ENCODE results near the gene ILKAP.

The ILKAP gene

GRCh38 chr2:238139196-238140039 is 64.1 kb downstream of the ILKAP start:
- Histone ChIP-seq H3K4me3 (ENCODE audit: low read depth in 1 of 5, low read length in 5 of 5) (peak overlapping the region in 3 of 5 donors; percentile 29 to 45 (median 30)), H3K27me3 (ENCODE audit: control insufficient read depth in 5 of 5, insufficient read depth in 4 of 5, low read length in 5 of 5) (no peaks in the 10 kb centered on the region), H3K27ac (ENCODE audit: low read depth, low read length) (no peak overlapping the region), H3K9me3 (ENCODE audit: control insufficient read depth in 5 of 5, low read length in 5 of 5) (no peaks in the 10 kb centered on the region), H3K4me1 (ENCODE audit: control insufficient read depth in 5 of 5, insufficient read depth in 5 of 5, low read length in 5 of 5) (peaks cover 3 to 80% (median 52%) of the 10 kb centered on the region in 5 donors), H3K9ac (ENCODE audit: low read length in 5 of 5) (peak overlapping the region in 2 of 5 donors; percentile 48 to 73), H3K36me3 (ENCODE audit: control insufficient read depth in 5 of 5, insufficient read depth in 5 of 5, low read length in 5 of 5) (peaks cover 0 to 9% (median 0%) of the 10 kb centered on the region in 5 donors)

- Histone ChIP-seq H3K4me3 (ENCODE audit: low read depth in 1 of 5, low read length in 5 of 5) (peak within 1 kb of the TSS in 3 of 5 donors; percentile 29 to 45 (median 30)), H3K27me3 (ENCODE audit: control insufficient read depth in 5 of 5, insufficient read depth in 4 of 5, low read length in 5 of 5) (no peaks in the 10 kb centered on the region), H3K27ac (ENCODE audit: low read depth, low read length) (no peak within 1 kb of the TSS), H3K4me1 (ENCODE audit: control insufficient read depth in 5 of 5, insufficient read depth in 5 of 5, low read length in 5 of 5) (peaks cover 3 to 74% (median 48%) of the 10 kb centered on the region in 5 donors), H3K36me3 (ENCODE audit: control insufficient read depth in 5 of 5, insufficient read depth in 5 of 5, low read length in 5 of 5) (peaks cover 0 to 9% (median 0%) of the 10 kb centered on the region in 5 donors), H3K9me3 (ENCODE audit: control insufficient read depth in 5 of 5, low read length in 5 of 5) (no peaks in the 10 kb centered on the region), H3K9ac (ENCODE audit: low read length in 5 of 5) (peak within 1 kb of the TSS in 2 of 5 donors; percentile 48 to 73)
These were observed 64.9 kb downstream of the ILKAP start, which contains the start of gene KLHL30 for GRCh38 chr2:238138331-238139195. Gene KLHL30 (plus strand): TSS chr2:238138668. CDS start chr2:238140755, 2,087 bp downstream.

GRCh38 chr2:238137885-238138284 is 65.6 kb downstream of the ILKAP start:
- peaks cover 0 to 9% (median 0%) of the 10 kb centered on the region in 5 donors for H3K36me3 ChIP-seq (ENCODE audit: control insufficient read depth in 5 of 5, insufficient read depth in 5 of 5, low read length in 5 of 5)
- H3K4me1 ChIP-seq (ENCODE audit: control insufficient read depth in 5 of 5, insufficient read depth in 5 of 5, low read length in 5 of 5) = peaks cover 3 to 68% (median 41%) of the 10 kb centered on the region in 5 donors
- H3K27ac ChIP-seq (ENCODE audit: low read depth, low read length) = no peak overlapping the region
- H3K9ac ChIP-seq (ENCODE audit: low read length in 5 of 5) = no peak overlapping the region
- no peak overlapping the region for H3K4me3 ChIP-seq (ENCODE audit: low read depth in 1 of 5, low read length in 5 of 5)
- no peaks in the 10 kb centered on the region for H3K27me3 ChIP-seq (ENCODE audit: control insufficient read depth in 5 of 5, insufficient read depth in 4 of 5, low read length in 5 of 5)
- H3K9me3 ChIP-seq (ENCODE audit: control insufficient read depth in 5 of 5, low read length in 5 of 5) = no peaks in the 10 kb centered on the region

GRCh38 chr2:238136820-238137537 is 66.5 kb downstream of the ILKAP start:
- Histone ChIP-seq H3K4me1 (ENCODE audit: control insufficient read depth in 5 of 5, insufficient read depth in 5 of 5, low read length in 5 of 5) (peaks cover 3 to 59% (median 36%) of the 10 kb centered on the region in 5 donors), H3K9me3 (ENCODE audit: control insufficient read depth in 5 of 5, low read length in 5 of 5) (no peaks in the 10 kb centered on the region), H3K4me3 (ENCODE audit: low read depth in 1 of 5, low read length in 5 of 5) (no peak overlapping the region), H3K9ac (ENCODE audit: low read length in 5 of 5) (peak overlapping the region in 2 of 5 donors; percentile 4 to 43), H3K36me3 (ENCODE audit: control insufficient read depth in 5 of 5, insufficient read depth in 5 of 5, low read length in 5 of 5) (peaks cover 0 to 9% (median 0%) of the 10 kb centered on the region in 5 donors), H3K27ac (ENCODE audit: low read depth, low read length) (peak overlapping the region; percentile 41), H3K27me3 (ENCODE audit: control insufficient read depth in 5 of 5, insufficient read depth in 4 of 5, low read length in 5 of 5) (no peaks in the 10 kb centered on the region)

GRCh38 chr2:238135601-238136150 is 67.8 kb downstream of the ILKAP start:
- no peaks in the 10 kb centered on the region for H3K9me3 ChIP-seq (ENCODE audit: control insufficient read depth in 5 of 5, low read length in 5 of 5)
- no peak overlapping the region for H3K4me3 ChIP-seq (ENCODE audit: low read depth in 1 of 5, low read length in 5 of 5)
- H3K4me1 ChIP-seq (ENCODE audit: control insufficient read depth in 5 of 5, insufficient read depth in 5 of 5, low read length in 5 of 5) = peaks cover 1 to 46% (median 32%) of the 10 kb centered on the region in 5 donors
- no peaks in the 10 kb centered on the region for H3K27me3 ChIP-seq (ENCODE audit: control insufficient read depth in 5 of 5, insufficient read depth in 4 of 5, low read length in 5 of 5)
- H3K27ac ChIP-seq (ENCODE audit: low read depth, low read length) = no peak overlapping the region
- no peaks in the 10 kb centered on the region for H3K36me3 ChIP-seq (ENCODE audit: control insufficient read depth in 5 of 5, insufficient read depth in 5 of 5, low read length in 5 of 5)
- no peak overlapping the region for H3K9ac ChIP-seq (ENCODE audit: low read length in 5 of 5)

GRCh38 chr2:238134393-238134785 is 69.1 kb downstream of the ILKAP start:
- Histone ChIP-seq H3K27ac (ENCODE audit: low read depth, low read length) (no peak overlapping the region), H3K4me3 (ENCODE audit: low read depth in 1 of 5, low read length in 5 of 5) (no peak overlapping the region), H3K36me3 (ENCODE audit: control insufficient read depth in 5 of 5, insufficient read depth in 5 of 5, low read length in 5 of 5) (no peaks in the 10 kb centered on the region), H3K4me1 (ENCODE audit: control insufficient read depth in 5 of 5, insufficient read depth in 5 of 5, low read length in 5 of 5) (peaks cover 0 to 33% (median 25%) of the 10 kb centered on the region in 5 donors), H3K9me3 (ENCODE audit: control insufficient read depth in 5 of 5, low read length in 5 of 5) (no peaks in the 10 kb centered on the region), H3K27me3 (ENCODE audit: control insufficient read depth in 5 of 5, insufficient read depth in 4 of 5, low read length in 5 of 5) (no peaks in the 10 kb centered on the region), H3K9ac (ENCODE audit: low read length in 5 of 5) (no peak overlapping the region)

GRCh38 chr2:238133499-238134392 is 69.7 kb downstream of the ILKAP start:
- H3K27me3 ChIP-seq (ENCODE audit: control insufficient read depth in 5 of 5, insufficient read depth in 4 of 5, low read length in 5 of 5) = no peaks in the 10 kb centered on the region
- H3K4me3 ChIP-seq (ENCODE audit: low read depth in 1 of 5, low read length in 5 of 5) = no peak overlapping the region
- H3K36me3 ChIP-seq (ENCODE audit: control insufficient read depth in 5 of 5, insufficient read depth in 5 of 5, low read length in 5 of 5) = no peaks in the 10 kb centered on the region
- H3K27ac ChIP-seq (ENCODE audit: low read depth, low read length) = no peak overlapping the region
- H3K9ac ChIP-seq (ENCODE audit: low read length in 5 of 5) = no peak overlapping the region
- no peaks in the 10 kb centered on the region for H3K9me3 ChIP-seq (ENCODE audit: control insufficient read depth in 5 of 5, low read length in 5 of 5)
- peaks cover 0 to 26% (median 18%) of the 10 kb centered on the region in 5 donors for H3K4me1 ChIP-seq (ENCODE audit: control insufficient read depth in 5 of 5, insufficient read depth in 5 of 5, low read length in 5 of 5)

GRCh38 chr2:238132463-238133450 is 70.7 kb downstream of the ILKAP start:
- H3K9me3 ChIP-seq (ENCODE audit: control insufficient read depth in 5 of 5, low read length in 5 of 5) = no peaks in the 10 kb centered on the region
- H3K36me3 ChIP-seq (ENCODE audit: control insufficient read depth in 5 of 5, insufficient read depth in 5 of 5, low read length in 5 of 5) = no peaks in the 10 kb centered on the region
- H3K9ac ChIP-seq (ENCODE audit: low read length in 5 of 5) = no peak overlapping the region
- H3K27me3 ChIP-seq (ENCODE audit: control insufficient read depth in 5 of 5, insufficient read depth in 4 of 5, low read length in 5 of 5) = peaks cover 0 to 2% (median 0%) of the 10 kb centered on the region in 5 donors
- H3K27ac ChIP-seq (ENCODE audit: low read depth, low read length) = no peak overlapping the region
- H3K4me1 ChIP-seq (ENCODE audit: control insufficient read depth in 5 of 5, insufficient read depth in 5 of 5, low read length in 5 of 5) = peaks cover 0 to 20% (median 9%) of the 10 kb centered on the region in 5 donors
- H3K4me3 ChIP-seq (ENCODE audit: low read depth in 1 of 5, low read length in 5 of 5) = no peak overlapping the region
